GM19043 (cell line): ENCODE measurements around the gene PPP1R2B.
A peak's percentile ranks its signal among the peaks of the same experiment; 100 is the strongest.

Source experiments
- ATAC-seq: cut with Tn5 transposase; IDR thresholded peaks from one replicate; pipeline ENCODE4 v1.9.1; 2021; ENCODE audit warnings: low read depth; ENCODE audit not compliant: unreplicated experiment

PPP1R2B gene

DNA sequence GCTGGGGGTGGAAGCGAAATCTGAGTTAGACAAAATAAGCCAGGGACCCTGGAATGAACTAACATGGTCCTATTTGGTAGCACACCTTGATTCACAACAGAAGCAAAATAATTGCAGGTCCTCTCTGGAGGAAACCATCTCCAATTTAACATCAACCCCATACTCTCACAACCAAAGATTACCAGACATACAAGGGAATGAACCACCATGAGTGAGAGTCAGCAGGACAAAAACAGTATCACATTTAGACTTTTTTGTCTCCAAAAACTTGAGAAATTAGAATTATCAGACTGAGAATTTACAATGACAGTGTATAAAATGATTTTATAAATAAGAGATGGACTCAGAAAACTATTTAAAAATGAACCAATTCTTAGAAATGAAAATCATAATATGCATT is 21.1 kb downstream of the PPP1R2B start:
- no peak for ATAC-seq

DNA sequence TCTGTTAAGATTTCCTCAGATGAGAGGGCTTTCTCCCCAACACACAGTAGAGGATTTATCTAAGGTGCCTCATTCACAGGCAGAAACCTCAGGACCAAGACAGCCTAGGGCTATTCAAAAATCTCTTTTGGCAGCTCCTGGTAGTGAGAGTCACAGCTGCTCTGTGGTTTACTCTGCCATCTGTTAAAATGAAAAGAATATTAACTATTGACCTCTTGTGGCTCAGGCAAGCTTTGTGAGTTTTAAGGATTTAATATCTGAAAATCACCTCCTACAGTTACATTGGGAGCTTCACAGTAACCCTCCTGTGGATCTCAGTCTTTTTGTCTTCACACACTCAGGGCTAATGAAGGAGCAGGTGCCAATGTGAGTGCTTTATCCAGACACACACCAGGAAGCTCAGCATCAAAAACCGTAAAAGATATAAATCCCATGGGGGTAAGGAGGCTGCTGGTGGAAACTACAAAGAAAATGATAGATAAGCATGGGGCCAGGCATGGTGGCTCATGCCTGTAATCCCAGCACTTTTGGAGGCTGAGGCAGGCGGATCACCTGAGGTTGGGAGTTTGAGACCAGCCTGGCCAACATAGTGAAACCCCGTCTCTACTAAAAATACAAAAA is 29.7 kb downstream of the PPP1R2B start:
- peak; percentile 86 for ATAC-seq

DNA sequence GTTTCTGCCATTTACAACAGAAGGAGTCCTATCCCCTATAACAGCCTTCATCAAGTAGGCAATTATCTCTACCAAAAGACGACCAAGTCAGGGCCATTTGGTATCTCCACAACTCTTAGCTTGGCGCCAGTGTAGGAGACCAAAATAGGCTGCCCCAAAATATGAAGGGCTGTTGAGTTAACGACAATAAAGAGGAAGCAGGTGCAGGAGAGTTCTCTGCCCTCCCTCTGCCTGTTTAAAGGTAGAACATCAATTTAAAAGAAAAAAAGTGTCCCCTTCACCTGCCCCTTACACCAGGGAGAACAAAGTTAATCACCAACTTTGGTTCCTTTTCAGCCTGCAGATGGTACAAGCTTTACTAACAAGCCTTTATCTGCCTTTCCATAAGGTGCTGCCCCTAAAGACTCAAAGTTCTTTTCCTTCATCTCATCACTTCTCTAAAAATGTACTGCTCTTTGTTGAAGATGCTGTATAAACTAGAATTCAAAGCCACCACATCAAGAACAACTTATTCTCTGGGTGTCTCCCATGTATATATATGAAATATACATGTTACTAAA is 33.3 kb downstream of the PPP1R2B start:
- ATAC-seq: no peak

DNA sequence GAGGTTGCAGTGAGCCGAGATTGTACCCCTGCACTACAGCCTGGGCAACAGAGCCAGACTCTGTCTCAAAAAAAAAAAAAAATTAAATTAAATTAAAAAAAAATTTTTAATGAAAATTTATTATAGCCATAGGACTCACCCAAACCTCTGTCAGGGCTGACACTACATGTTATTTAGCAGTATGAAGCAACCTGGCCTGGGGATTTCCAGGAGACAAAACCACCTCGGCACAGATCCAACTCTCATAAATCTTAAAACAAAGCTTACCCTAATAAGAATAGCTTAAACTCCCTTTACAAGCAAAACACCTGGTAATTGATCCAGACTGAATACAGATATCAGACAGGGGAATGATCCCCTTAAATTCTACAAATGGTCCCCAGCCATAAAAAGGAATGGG is 38.4 kb downstream of the PPP1R2B start:
- no peak for ATAC-seq

DNA sequence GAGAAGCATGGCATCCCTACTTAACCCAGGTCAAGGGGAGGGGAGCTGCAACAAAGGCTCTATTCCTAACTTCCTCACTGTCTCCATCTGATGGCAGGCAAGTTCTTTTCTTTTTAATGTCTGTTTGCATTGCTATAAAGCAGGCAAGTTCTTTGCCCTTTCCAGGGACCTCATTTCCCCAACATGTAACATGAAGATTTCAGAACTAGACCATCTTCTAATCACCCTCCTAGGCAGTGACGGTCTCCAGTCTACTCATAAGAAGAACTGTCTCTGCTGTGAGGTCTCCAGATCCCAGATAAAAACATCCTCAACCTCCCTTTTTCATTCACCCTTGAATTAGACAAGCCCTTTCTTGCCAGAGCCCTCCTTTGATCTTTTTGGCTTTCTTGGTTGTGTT is 42.1 kb downstream of the PPP1R2B start:
- no peak for ATAC-seq

DNA sequence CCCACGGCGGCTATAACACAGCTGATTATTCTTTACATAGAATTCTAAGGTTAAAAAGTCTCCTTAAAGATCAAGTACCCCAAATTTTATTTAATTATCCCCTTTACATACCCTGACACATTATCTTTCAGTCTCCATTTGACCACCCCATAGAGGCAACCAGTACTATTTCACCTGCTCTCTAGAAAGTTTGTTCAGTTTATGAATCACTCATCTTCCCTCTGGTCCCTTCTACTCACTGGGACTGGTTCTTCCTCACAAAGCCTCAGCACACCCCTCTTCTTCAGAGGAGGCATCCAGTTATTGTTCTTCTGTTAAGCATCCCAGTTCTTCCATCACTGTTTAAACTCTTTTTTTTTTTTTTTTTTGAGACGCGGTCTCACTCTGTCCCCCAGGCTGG is 42.8 kb downstream of the PPP1R2B start:
- ATAC-seq: no peak

DNA sequence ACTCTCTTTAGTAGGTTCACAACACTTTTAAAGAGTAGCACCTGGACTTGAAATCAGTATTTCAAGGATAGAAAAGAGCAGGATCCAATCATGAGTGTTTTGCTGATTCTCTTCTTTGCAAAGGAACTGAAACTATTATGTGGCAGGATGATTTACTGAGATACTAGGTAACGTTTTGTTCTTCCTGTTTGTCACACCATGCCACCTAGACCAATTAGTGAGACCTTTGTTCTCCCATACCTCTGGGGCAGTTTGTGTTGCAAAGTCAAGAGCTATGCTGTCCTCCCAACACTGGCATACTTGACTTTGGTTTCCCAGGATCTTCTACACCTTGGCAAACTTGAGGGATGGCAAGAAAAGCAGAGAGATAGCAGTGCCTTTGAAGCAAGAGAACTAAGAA is 43.4 kb downstream of the PPP1R2B start:
- ATAC-seq: no peak

DNA sequence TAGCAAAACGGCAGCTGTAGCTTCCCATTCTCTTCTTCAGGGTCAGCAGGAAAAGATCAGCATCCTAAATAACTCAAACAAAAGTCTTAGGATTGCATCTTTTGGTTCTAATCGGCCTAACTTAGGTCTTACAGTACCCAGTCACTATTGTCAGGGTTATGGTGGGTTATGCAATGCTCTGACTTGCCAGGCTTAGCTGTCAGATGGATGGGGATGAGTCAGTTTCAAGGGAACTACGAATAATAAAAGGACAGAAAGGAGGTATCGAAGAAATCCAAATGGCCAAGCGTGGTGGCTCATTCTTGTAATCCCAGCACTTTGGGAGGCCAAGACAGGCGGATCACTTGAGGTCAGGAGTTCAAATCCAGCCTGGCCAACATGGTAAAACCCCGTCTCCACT is 46.5 kb downstream of the PPP1R2B start:
- ATAC-seq: no peak
